ENCODE data around the gene TRIM21.
"Not testable (repeated sequence)": the region's sequence is repeated elsewhere in the genome, so short reads cannot be mapped to it uniquely, and the experiment has no call there.

TRIM21 gene

DNA sequence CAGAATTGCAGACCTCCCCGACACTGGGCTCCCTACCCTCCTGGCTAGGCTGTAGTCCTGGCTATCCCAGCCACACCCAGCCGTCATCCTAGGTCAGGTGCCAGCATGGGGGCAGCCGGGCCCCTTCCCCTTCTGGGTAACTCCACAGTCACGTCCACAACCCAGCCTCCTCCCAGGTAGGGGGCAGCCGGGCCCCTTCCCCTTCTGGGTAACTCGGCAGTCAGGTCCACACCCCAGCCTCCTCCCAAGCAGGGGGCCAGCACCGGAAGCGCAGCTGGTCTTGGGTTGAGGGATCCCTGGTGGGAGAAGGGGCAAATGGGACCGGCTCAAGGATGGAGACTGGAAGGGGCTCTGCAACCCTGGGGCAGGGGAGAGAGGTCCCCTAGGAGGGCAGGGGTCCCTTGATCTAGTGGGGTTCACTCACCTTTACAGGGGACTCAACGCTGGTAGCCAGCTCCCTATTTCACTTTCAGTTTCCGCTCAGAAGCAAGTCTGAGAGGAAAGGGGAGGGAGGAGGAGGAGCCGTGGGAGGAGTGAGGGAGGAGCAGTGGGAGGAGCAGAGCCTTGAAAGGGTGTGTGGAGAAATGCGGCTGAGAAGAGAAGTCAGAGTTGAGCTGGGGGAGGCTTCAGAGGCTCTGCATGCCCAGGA is at the start of gene TRIM21:
TRIM21 (minus strand) TSS at position 494 of the 649 bp plus-strand sequence. CDS start 3,293 bp downstream, outside the sequence.
- DNase-seq, result peak; percentile 96

GRCh38 chr11:4441515-4441914 is 48.0 kb upstream of the TRIM21 start:
- peak; percentile 65 for DNase-seq

- DNase-seq, result peak; percentile 17
Measured at GRCh38 chr11:4436411-4436810, 42.9 kb upstream of the TRIM21 start.

GRCh38 chr11:4433856-4434255 is 40.4 kb upstream of the TRIM21 start:
- peak; percentile 24 for DNase-seq

DNA sequence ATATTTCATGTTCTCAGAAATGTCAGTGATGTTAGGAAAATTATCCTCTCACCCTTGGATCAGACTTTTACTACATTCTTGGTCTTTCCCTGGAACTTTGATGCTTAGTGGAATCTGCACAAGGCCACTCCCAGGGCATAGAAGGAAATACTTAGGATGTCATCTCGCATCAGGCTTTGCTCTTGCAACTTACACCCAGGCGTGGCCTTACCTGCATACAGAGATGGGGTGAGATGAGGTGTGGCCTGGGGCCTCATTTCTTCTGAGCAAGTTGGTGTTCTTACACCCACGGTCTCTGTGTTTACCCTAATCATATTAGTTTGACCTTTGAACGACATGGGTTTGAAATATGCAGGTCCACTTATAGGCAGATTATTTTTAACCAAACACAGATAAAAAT is 36.5 kb upstream of the TRIM21 start:
- DNase-seq, result no peak

- DNase-seq, result no peak
Measured at GRCh38 chr11:4418403-4418802, 24.9 kb upstream of the TRIM21 start.

DNA sequence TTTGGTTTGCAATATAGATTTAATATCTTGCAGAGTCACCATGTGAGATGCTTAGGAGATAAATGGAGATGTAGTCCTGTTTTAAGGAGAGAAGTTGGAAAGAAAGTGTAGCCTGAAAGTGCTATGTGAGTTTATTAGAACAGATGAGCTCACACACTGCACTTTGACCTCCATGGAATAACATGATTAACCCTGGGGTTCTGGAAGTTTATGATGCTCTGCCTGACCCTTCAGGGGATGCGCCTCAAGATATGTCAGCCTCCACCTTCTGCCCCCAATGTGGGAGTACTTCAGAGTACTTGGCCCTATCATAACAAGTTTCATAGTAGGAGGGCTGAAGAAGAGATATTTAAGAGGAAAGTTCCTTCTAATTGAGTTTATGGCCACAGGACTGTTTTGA is 23.3 kb upstream of the TRIM21 start:
- no peak for DNase-seq

DNA sequence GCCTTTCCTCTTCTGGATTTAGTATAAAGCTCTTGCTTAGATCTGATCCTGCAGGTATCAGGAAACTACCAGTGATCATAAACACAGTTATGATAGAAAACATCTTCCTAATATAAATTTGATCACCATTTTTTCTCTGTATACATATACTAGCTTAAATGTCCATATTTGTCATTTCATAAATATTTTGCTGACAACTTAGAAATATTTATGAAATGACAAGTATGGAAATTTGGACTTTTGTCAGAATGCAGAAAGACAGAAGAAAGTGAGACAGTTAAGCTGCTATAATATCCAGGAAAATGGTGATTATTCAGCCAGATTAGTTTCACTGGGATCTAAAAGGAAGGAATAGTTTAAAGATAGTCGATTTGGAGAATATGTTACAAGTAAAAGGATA is 22.8 kb upstream of the TRIM21 start:
- no peak for DNase-seq

DNA sequence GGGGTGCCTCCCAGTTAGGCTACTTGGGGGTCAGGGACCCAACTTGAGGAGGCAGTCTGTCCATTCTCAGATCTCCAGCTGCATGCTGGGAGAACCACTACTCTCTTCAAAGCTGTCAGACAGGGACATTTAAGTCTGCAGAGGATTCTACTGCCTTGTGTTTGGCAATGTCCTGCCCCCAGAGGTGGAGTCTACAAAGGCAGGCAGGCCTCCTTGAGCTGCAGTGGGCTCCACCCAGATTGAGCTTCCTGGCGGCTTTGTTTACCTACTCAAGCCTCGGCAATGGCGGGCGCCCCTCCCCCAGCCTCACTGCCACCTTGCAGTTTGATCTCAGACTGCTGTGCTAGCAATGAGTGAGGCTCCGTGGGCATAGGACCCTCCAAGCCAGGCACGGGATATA is 12.7 kb upstream of the TRIM21 start:
- not testable (repeated sequence) for DNase-seq

GRCh38 chr11:4393858-4394223 is 339 bp upstream of the TRIM21 start:
- no peak for DNase-seq

DNA sequence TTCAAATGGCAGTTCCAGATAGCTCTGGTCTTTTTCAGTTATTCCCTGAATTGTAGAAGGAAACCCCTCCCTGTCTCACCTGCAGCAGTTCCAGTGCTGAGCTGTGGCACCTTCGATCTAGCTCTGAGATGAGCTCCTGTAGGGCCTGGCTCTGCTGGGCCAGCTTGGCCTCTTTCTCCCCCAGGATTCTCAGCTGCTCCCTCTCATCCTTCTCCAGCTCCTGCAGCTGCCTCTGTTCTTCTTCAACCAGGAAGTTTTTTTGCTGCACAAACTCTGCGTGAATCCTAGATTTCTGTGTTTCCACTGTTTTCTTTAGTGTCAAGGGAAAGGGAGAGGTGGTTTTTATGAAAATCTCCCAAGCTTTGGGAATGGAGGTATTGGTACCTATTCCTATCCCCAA is 5.3 kb downstream of the TRIM21 start:
- DNase-seq, result no peak

- DNase-seq, result no peak
Measured at GRCh38 chr11:4385978-4386740, 7.3 kb downstream of the TRIM21 start.

GRCh38 chr11:4381901-4382300 is 11.6 kb downstream of the TRIM21 start:
- DNase-seq, result peak; percentile 44

- no peak for DNase-seq
Measured at GRCh38 chr11:4375431-4376140, 17.9 kb downstream of the TRIM21 start.

DNA sequence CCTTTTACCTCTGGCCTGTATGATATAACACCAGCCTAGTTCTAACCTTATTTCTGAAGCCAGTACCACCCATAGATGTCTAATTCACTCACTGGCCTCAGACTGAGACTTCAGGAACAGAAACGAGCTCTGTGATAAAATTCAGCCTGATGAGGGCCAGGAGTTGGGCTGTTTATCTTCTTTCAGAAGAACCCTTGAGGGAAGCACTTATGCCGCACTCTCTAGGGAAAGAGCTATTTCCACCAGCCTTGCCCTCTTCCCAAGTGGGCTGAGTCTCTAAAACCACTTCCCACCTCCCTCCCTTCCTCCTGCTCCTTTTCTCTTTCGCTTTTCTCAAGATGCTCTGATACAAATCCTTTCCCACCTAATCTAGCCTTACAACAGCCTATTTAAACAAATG is 23.3 kb downstream of the TRIM21 start:
- no peak for DNase-seq

DNA sequence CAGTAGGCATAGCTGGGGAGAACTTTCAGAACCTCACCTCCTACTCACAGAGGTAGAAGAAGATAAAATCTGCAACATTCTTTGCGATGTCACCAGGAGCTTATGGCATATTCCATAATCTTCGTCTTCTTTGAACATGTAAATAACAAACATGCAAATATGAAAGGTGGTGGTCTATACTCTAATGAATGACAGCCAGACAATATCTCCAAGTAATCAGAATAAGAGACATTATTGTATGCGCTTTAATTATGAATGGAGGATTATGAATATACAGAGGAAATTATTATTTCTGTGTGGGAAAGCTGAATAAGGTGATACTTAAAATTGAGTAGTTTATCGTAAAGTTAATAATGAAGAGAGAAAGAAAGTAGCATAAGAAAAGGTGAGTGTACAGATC is 25.2 kb downstream of the TRIM21 start, which contains the start of gene OR52B4:
OR52B4 (minus strand) TSS at position 101 of the 400 bp plus-strand sequence; CDS start at position 10, 91 bp downstream.
- DNase-seq, result no peak

DNA sequence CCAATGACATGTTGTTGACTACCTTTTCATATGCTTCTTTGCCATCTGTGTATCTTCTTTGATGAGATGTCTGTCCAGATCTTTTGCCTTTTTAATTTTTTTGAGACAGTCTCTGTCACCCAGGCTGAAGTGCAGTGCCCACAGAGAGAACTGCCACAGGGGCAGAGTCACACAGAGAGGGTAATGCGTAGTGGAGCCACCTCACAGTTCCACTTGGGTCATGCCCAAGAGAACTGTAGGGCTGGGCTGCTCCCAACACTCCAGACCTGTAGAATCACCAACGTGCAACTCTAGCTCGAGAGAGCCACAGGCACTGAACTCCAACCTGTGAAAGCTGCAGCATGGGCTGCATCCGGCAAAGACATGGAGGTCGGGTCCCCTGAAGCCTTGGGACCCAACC is 45.4 kb downstream of the TRIM21 start:
- DNase-seq, result not testable (repeated sequence)

- not testable (repeated sequence) for DNase-seq
Measured at GRCh38 chr11:4345366-4345765, 48.1 kb downstream of the TRIM21 start.

Data from hematopoietic multipotent progenitor cell treated with erythropoietin and hydrocortisone succinate and interleukin-3 and kit ligand, for 4 days (in vitro differentiated cells).